Upper lobe of right lung (tissue), 1 donor: ENCODE results near the gene RUFY3. TPM values are rescaled to one million over a fixed set of nuclear protein-coding genes. Genes with fewer than 3 reads are reported as not detected.

Experiments used
- ATAC-seq: fragments of 200-7000 bp; cut with Tn5 transposase; one replicate; pipeline ENCODE4 v1.9.1; 2020; ENCODE audit warnings: mild to moderate bottlenecking, moderate library complexity
- DNase-seq: peaks from one replicate; pipeline ENCODE4 v3.0.0-alpha.2; 2020
- H3K27ac ChIP-seq: fragments of 200-600 bp; one replicate; pipeline ENCODE4 v1.8.0; 2022
- H3K27me3 ChIP-seq: fragments of 200-600 bp; one replicate; pipeline ENCODE4 v1.8.0; 2022; ENCODE audit warnings: mild to moderate bottlenecking
- H3K36me3 ChIP-seq: fragments of 200-600 bp; one replicate; pipeline ENCODE4 v1.8.0; 2022
- H3K4me1 ChIP-seq: fragments of 200-600 bp; one replicate; pipeline ENCODE4 v1.8.0; 2022
- H3K4me3 ChIP-seq: fragments of 200-600 bp; one replicate; pipeline ENCODE4 v1.8.0; 2022; ENCODE audit warnings: mild to moderate bottlenecking
- H3K9me3 ChIP-seq: fragments of 200-600 bp; one replicate; pipeline ENCODE4 v1.8.0; 2022
- intact Hi-C: fragments of 100-400 bp; cut with DNase I; formaldehyde crosslinking; loops from one replicate; pipeline ENCODE4 v1.11.0; 2022
- total RNA-seq: library from RNA; stranded (reverse); fragmentation: NEBNext Ultra II Directional; extraction: Animal tissue kit (Norgen Biotek cat#: 25700); gene quantifications from one replicate; pipeline ENCODE4 v1.2.1, GENCODE V29; 2021
- TF ChIP-seq, protein P1 (sequence below): fragments of 200-600 bp; IDR thresholded peaks from one replicate; pipeline ENCODE4 v1.8.0; 2022; ENCODE audit warnings: antibody characterized with exemption
- donor health status: DM: no; HTN: yes; CAD: no; lungs with severe emphysema.

Gene RUFY3
- total RNA-seq, 1 donor from 2014 or later, result 98.2 TPM

GRCh38 chr4:70709611-70710205 lies 12.1 kb upstream of the RUFY3 start:
- Histone ChIP-seq H3K36me3 (no peaks in the 10 kb centered on the region), H3K27me3 (no peaks in the 10 kb centered on the region), H3K4me3 (no peak overlapping the region), H3K4me1 (peaks cover 47% of the 10 kb centered on the region), H3K9me3 (no peaks in the 10 kb centered on the region), H3K27ac (peak overlapping the region; percentile 9)
- TF ChIP-seq, protein P1, sequence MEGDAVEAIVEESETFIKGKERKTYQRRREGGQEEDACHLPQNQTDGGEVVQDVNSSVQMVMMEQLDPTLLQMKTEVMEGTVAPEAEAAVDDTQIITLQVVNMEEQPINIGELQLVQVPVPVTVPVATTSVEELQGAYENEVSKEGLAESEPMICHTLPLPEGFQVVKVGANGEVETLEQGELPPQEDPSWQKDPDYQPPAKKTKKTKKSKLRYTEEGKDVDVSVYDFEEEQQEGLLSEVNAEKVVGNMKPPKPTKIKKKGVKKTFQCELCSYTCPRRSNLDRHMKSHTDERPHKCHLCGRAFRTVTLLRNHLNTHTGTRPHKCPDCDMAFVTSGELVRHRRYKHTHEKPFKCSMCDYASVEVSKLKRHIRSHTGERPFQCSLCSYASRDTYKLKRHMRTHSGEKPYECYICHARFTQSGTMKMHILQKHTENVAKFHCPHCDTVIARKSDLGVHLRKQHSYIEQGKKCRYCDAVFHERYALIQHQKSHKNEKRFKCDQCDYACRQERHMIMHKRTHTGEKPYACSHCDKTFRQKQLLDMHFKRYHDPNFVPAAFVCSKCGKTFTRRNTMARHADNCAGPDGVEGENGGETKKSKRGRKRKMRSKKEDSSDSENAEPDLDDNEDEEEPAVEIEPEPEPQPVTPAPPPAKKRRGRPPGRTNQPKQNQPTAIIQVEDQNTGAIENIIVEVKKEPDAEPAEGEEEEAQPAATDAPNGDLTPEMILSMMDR, result no peak
- ATAC-seq, result no peak
- DNase-seq, result no peak
- intact Hi-C loops, result no loop called here

GRCh38 chr4:70711599-70711998 lies 10.2 kb upstream of the RUFY3 start:
- TF ChIP-seq, protein P1, result no peak
- H3K27ac ChIP-seq, result no peak overlapping the region
- DNase-seq, result no peak
- no peak overlapping the region for H3K4me3 ChIP-seq
- H3K36me3 ChIP-seq, result no peaks in the 10 kb centered on the region
- intact Hi-C loops, result no loop called here
- H3K4me1 ChIP-seq, result peaks cover 46% of the 10 kb centered on the region
- ATAC-seq, result no peak
- H3K9me3 ChIP-seq, result no peaks in the 10 kb centered on the region
- no peaks in the 10 kb centered on the region for H3K27me3 ChIP-seq

DNA sequence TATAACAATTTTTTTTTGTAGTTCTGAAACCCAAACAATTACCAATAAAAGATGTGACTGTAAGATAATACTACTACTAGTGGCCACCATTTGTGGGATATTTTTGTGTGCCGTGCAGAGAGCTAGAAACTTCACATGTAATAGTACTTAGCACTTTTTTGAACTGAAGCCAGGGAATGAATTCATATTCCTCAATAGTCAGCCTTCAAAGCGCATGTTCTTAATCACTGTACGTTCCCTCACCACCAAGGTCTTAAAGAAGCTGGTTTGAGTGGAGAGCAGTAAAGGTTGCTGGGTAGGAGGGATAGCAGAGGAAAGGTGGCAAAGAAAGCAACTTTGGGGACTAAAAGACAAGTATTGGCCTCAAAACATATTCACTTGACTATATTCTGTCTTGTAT lies 9.6 kb upstream of the RUFY3 start:
- intact Hi-C loops, result no loop called here
- Histone ChIP-seq H3K4me3 (no peak overlapping the region), H3K27me3 (no peaks in the 10 kb centered on the region), H3K9me3 (no peaks in the 10 kb centered on the region), H3K27ac (no peak overlapping the region), H3K4me1 (peaks cover 40% of the 10 kb centered on the region), H3K36me3 (no peaks in the 10 kb centered on the region)
- TF ChIP-seq, protein P1, result no peak
- ATAC-seq (no peak), DNase-seq (no peak)

DNA sequence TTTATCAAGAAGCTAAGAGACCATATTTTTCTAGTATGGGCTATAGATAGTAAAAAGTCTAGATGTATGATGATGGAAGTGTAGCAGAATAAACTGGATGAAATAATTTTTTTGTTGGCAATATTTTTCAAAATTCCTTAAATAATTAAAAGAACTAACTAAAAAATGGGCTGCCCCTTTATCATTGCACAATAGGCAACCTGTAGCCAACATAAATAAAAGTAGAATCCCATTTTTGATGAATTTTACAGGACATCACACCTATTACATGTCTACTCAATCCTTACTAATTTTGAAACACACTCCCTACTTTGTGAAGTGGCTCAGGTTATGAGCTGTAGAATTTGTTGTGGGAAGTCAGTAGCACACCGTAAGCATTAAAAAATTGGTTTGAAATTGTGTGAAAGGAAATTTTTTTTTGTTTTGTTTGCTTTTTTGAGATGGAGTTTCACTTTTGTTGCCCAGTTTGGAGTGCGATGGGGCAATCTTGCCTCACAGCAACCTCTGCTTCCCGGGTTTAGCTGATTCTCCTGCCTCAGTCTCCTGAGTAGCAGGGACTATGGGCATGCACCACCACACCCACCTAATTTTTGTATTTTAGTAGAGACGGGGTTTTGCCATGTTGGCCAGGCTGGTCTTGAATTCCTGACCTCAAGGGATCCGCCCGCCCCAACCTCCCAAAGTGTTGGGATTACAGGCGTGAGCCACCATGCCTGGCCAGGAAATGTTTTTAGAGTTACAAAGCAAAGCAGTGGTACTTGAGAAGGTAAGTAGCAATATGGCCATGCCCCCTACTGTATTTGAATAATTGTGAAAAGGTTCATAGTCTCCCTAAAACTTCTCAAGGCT lies 8.9 kb upstream of the RUFY3 start:
- TF ChIP-seq, protein P1, result no peak
- Histone ChIP-seq H3K27ac (peak overlapping the region; percentile 26), H3K9me3 (no peaks in the 10 kb centered on the region), H3K27me3 (no peaks in the 10 kb centered on the region), H3K4me1 (peaks cover 35% of the 10 kb centered on the region), H3K36me3 (no peaks in the 10 kb centered on the region), H3K4me3 (no peak overlapping the region)
- intact Hi-C loops, result no loop called here
- DNase-seq, result no peak
- no peak for ATAC-seq

DNA sequence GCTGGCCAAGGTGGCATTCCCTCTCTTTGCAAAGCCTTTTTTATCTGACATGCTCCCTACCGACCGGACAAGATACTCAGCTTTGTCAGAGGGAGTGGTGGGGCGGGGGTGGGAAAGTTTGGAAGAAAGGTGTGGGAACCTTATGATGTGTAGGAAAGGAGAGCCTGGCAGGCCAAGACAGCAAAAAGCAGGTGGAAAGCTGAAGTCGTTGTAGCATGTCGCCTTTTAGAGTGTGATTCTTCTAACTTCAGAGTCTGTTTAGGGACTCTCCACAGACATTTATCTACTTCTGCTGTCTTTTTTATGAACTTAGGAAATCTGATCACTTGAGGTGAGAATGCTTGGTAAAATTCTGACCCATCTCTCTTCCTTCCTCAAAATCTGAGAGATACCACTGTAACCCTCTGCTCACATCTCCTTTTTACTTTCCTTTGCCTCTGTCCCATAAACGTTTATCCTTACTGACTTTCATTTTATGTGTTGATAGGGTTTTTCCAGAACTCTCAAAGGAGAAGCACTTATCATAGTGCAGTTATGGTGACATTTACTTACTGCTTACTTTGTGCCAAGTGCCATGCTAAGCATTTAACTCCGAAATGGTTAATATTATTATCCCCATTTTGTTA lies 8.2 kb upstream of the RUFY3 start:
- TF ChIP-seq, protein P1, result no peak
- Histone ChIP-seq H3K4me1 (peaks cover 33% of the 10 kb centered on the region), H3K27ac (peak overlapping the region; percentile 26), H3K9me3 (no peaks in the 10 kb centered on the region), H3K27me3 (no peaks in the 10 kb centered on the region), H3K36me3 (no peaks in the 10 kb centered on the region), H3K4me3 (no peak overlapping the region)
- ATAC-seq, result peak; percentile 67
- intact Hi-C loops, result no loop called here
- no peak for DNase-seq
